HEK293T (cell line): ENCODE measurements around the gene CLINT1.

Experiments used
- FOXM1 ChIP-seq: fragments of 450-650 bp; IDR thresholded peaks from 2 replicates; pipeline ENCODE4 v1.6.1; 2017; ENCODE audit warnings: mild to moderate bottlenecking, borderline replicate concordance
- SUZ12 ChIP-seq: fragments of 450-650 bp; IDR thresholded peaks from 2 replicates; pipeline ENCODE4 v1.6.1; 2016; ENCODE audit warnings: mild to moderate bottlenecking
- TF ChIP-seq, protein P1 (sequence below): fragments of 450-650 bp; IDR thresholded peaks from 2 replicates; pipeline ENCODE4 v1.6.1; 2016

DNA sequence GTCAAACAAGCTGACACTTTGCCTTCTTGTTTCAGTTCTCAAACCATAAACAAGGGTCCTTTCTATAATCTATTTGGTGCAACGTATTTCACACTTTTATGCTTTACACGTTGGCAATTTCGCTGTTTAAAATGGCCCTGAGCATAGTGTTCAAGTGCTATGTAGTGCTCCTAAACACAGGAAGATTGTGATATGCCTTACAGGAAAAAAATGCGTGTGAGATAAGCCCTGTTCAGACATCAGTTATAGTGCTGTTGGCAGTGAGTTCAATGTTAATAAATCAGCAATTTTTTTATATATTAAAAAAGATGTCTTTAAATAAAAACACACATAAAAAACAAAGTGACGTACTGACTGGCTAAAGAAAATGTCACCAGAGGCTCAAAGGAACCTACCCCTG lies 23.9 kb downstream of the CLINT1 start:
- TF ChIP-seq, protein P1, sequence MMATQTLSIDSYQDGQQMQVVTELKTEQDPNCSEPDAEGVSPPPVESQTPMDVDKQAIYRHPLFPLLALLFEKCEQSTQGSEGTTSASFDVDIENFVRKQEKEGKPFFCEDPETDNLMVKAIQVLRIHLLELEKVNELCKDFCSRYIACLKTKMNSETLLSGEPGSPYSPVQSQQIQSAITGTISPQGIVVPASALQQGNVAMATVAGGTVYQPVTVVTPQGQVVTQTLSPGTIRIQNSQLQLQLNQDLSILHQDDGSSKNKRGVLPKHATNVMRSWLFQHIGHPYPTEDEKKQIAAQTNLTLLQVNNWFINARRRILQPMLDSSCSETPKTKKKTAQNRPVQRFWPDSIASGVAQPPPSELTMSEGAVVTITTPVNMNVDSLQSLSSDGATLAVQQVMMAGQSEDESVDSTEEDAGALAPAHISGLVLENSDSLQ = no peak
- TF ChIP-seq SUZ12 (no peak), FOXM1 (no peak)
